Measurements from ENCODE around the gene MAP6. TPM values are rescaled to one million over a fixed set of nuclear protein-coding genes. Genes with fewer than 3 reads are reported as not detected.

Gene MAP6
- total RNA-seq, result under 1 TPM in 1 of 2 donors, not detected in 1; 0.14 TPM

DNA sequence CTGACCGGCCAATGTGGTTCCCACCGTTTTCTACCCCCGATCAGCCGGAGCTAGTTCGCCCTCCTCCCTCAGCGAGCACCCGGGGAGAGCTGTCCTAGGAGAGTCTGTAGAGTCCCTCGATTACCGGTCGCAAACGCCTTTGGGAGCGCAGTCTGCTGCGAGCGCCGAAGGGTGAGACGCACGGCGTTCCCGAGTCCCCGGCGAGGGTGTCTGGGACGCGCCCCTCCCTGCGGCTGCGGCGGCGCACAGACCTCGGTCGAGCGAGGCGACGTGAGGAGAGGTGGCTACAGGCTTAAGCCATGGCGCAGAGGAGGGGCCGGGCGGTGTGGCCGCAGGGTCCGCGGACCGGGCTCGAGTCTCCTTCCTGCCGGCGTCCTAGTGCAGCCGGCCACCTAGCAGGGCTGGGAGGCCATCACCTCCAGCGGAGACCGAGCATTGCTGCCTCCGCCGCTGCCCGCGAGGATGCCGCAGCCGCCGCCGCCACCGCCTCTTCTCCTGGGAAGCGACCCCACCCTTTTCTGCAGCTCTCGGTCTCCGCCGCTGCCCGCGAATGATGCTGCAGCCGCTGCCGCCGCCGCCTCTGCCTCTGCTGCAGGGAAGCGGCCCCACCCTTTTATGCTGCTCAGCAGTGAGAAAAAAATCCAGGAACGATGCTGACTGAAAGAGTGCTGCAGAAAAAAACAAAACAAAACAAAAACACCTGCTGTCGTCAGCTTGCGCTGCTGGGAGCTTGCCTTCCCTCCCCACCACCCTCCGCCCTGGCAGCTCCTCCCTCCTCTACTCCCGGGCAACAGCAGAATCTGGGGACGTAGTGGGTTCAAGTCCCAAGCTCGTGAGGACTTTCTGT lies at the start of gene MAP6:
Gene MAP6 (minus strand): TSS at position 588 of the 847 bp plus-strand sequence. CDS start 669 bp downstream, outside the sequence.
- no peak for DNase-seq (ENCODE audit: low spot score)
- ATAC-seq, result peak; percentile 48 to 55
- peaks cover 11 to 14% of the 10 kb centered on the region in 2 donors for H3K4me1 Mint-ChIP-seq (ENCODE audit: low read depth in 2 of 2)
- H3K4me3 Mint-ChIP-seq, result peak within 1 kb of the TSS; percentile 89
- H3K27me3 Mint-ChIP-seq, result peaks cover 48 to 71% of the 10 kb centered on the region in 2 donors
- no peak within 1 kb of the TSS for H3K27ac Mint-ChIP-seq
- no peaks in the 10 kb centered on the region for H3K9me3 Mint-ChIP-seq
- peaks cover 10% of the 10 kb centered on the region for H3K36me3 Mint-ChIP-seq

DNA sequence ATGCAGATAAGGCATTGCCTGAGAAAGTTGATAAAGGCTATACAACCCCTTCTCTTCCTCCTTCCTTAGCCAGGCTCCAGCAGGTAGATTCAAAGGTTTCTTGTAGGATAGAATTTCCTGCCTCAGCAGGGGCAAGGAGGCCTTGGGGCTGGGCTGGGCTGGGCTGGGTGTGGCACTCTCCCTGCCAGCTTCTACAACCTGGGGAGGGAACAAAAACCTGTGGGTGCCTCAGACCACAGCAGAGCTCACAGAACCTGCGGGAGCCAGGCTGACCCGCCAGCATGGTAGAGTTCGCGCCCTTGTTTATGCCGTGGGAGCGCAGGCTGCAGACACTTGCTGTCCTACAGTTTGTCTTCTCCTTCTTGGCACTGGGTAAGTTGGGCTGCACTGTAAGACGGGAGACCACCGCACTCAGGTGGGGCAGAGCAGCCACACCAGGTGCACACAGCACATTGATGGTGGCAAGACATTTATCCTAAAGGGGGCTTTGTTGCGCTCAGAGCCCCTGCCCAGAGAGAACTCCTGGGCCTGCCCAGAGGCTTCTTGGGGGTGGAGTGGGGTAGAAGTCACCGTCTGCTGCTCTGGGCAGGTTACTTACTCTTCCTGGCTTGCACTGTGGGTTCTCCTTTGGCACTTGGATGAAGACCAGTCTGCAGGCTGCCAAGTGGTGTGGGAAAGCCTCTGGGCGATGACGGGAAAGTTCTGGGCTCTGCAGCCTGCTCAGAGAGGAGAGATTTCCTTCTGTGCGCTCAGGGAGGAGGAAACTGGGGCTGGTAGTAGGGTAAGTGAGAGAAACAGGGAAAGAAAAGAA lies 49.0 kb upstream of the MAP6 start, which contains the start of gene MOGAT2:
Gene MOGAT2 (plus strand): TSS at position 231 of the 811 bp plus-strand sequence. CDS start 51 bp downstream, at position 282.
- ATAC-seq, result no peak
- Mint-ChIP-seq H3K4me3 (no peak within 1 kb of the TSS), H3K27ac (no peak within 1 kb of the TSS), H3K4me1 (ENCODE audit: low read depth in 2 of 2) (no peaks in the 10 kb centered on the region), H3K9me3 (no peaks in the 10 kb centered on the region), H3K36me3 (no peaks in the 10 kb centered on the region), H3K27me3 (peaks cover 7 to 18% of the 10 kb centered on the region in 2 donors)
- no peak for DNase-seq (ENCODE audit: low spot score)

DNA sequence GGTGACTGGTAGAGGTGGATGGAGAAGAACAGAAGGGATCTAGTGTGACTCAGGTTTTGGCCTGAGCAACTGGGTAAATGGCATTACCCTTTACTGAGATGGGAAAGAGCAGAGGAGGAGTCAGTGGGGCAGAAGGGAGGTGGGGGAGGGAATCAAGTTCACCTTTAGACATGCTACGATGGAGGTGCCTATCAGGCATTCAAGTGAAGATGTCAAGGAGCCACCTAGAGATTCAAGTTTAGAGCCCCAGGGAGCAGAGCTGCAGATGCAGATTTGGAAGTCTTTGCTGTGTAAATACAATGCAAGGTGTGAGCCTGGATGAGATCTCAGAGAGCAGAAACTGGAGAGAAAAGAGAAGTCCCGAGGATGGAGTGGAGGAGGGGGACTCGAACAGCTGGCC lies 47.8 kb upstream of the MAP6 start:
- Mint-ChIP-seq H3K4me3 (no peak overlapping the region), H3K4me1 (ENCODE audit: low read depth in 2 of 2) (no peaks in the 10 kb centered on the region), H3K9me3 (no peaks in the 10 kb centered on the region), H3K27me3 (peaks cover 7 to 18% of the 10 kb centered on the region in 2 donors), H3K36me3 (no peaks in the 10 kb centered on the region), H3K27ac (no peak overlapping the region)
- DNase-seq (ENCODE audit: low spot score) (no peak), ATAC-seq (no peak)

DNA sequence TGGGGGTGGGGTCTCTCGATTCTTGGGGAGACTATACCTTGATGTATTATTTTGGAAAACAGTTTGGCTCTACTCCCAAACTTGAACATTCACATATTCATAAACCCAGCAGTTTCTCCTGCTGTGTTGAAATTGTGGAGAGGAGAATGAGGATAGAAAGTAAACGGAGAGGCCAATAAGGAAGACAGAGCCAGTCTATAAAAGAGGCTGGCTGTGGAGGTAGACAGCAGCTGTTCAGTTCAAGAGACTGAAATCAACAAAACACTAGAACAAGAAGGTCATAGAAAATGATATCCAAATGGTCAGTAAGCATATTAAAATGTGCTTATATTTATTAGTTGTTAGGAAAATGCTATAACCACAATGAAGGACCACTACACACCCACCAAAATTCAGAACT lies 46.9 kb upstream of the MAP6 start:
- Mint-ChIP-seq H3K36me3 (no peaks in the 10 kb centered on the region), H3K4me1 (ENCODE audit: low read depth in 2 of 2) (no peaks in the 10 kb centered on the region), H3K4me3 (no peak overlapping the region), H3K27me3 (peaks cover 7 to 18% of the 10 kb centered on the region in 2 donors), H3K9me3 (no peaks in the 10 kb centered on the region), H3K27ac (no peak overlapping the region)
- no peak for ATAC-seq
- no peak for DNase-seq (ENCODE audit: low spot score)

- no peaks in the 10 kb centered on the region for H3K9me3 Mint-ChIP-seq
- no peaks in the 10 kb centered on the region for H3K4me1 Mint-ChIP-seq (ENCODE audit: low read depth in 2 of 2)
- H3K36me3 Mint-ChIP-seq, result no peaks in the 10 kb centered on the region
- no peak for DNase-seq (ENCODE audit: low spot score)
- no peak overlapping the region for H3K27ac Mint-ChIP-seq
- ATAC-seq, result no peak
- no peak overlapping the region for H3K4me3 Mint-ChIP-seq
- peaks cover 7 to 24% of the 10 kb centered on the region in 2 donors for H3K27me3 Mint-ChIP-seq
Measured at GRCh38 chr11:75714211-75714610, 45.4 kb upstream of the MAP6 start.

- peak; percentile 77 for DNase-seq (ENCODE audit: low spot score)
- no peaks in the 10 kb centered on the region for H3K36me3 Mint-ChIP-seq
- H3K27ac Mint-ChIP-seq, result no peak overlapping the region
- ATAC-seq, result peak; percentile 87
- peaks cover 9 to 21% of the 10 kb centered on the region in 2 donors for H3K27me3 Mint-ChIP-seq
- H3K4me3 Mint-ChIP-seq, result no peak overlapping the region
- no peaks in the 10 kb centered on the region for H3K9me3 Mint-ChIP-seq
- H3K4me1 Mint-ChIP-seq (ENCODE audit: low read depth in 2 of 2), result peaks cover 5 to 13% of the 10 kb centered on the region in 2 donors
Measured at GRCh38 chr11:75706260-75706729, 37.5 kb upstream of the MAP6 start.

DNA sequence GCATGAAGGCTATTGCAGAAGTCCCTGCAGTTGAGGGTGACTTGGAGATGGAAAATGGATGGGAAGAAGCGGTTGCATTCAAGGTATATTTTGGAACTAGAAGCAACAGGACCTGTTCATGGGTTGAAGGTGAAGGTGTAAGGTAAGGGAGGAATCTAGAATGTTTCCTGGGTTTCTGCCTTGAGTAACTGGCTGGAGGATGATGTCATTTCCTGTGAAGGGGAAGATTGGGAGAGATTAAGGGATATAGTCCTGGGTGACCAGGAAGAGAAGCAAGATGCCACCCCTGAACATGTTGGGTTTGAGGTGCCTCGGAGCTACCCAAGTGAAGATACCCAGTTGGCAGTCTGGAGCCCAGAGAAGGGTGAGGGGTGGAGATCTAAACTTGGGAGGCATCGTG lies 36.7 kb upstream of the MAP6 start:
- peaks cover 5 to 13% of the 10 kb centered on the region in 2 donors for H3K4me1 Mint-ChIP-seq (ENCODE audit: low read depth in 2 of 2)
- DNase-seq (ENCODE audit: low spot score), result no peak
- no peak for ATAC-seq
- no peak overlapping the region for H3K27ac Mint-ChIP-seq
- H3K27me3 Mint-ChIP-seq, result peaks cover 9 to 20% of the 10 kb centered on the region in 2 donors
- H3K36me3 Mint-ChIP-seq, result no peaks in the 10 kb centered on the region
- H3K4me3 Mint-ChIP-seq, result no peak overlapping the region
- H3K9me3 Mint-ChIP-seq, result no peaks in the 10 kb centered on the region

DNA sequence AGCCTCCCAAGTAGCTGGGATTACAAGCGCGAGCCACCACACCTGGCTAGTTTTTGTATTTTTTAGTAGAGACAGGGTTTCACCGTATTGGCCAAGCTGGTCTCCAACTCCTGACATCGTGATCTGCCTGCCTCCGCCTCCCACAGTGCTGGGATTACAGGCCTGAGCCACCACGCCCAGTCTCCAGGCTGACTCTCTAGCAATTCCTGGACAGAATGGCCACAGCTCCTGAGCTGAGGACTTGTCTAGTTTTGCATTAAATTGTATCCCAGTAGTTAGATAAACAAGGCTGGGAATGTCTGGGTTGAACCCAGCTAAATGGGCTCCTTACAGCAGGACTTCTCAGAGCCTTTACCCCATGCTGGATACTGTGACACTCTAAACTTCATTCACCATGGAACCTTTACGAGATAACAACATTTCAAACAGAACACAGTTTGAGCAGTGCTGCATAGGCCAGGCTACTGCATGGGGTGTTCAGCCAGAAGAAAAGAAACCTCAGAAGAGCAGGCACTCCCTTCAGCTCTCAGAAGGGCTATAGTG lies 34.9 kb upstream of the MAP6 start:
- Mint-ChIP-seq H3K36me3 (no peaks in the 10 kb centered on the region), H3K4me3 (no peak overlapping the region)
- ATAC-seq, result no peak

DNA sequence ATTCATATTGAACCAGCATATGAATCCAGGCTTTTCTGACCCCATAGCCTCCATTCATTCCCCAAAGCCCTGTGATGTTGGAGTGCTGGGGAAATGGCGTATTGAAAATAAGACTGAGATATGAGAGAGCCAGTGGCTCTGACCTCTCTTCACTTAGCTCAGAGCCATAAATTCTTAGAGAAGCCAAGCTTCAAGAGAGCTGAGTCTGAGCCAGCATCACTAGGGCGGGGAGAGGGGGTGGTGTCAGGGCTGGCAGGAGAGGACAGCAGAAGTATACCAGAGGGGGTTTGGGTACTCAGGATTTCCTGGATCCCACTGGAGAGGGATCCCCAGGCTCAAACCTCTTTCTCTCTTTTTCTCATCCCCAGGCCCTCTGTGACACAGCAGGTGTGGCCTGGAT lies 32.1 kb upstream of the MAP6 start:
- Mint-ChIP-seq H3K27ac (no peak overlapping the region), H3K27me3 (peaks cover 29 to 49% of the 10 kb centered on the region in 2 donors), H3K4me3 (no peak overlapping the region), H3K4me1 (ENCODE audit: low read depth in 2 of 2) (peaks cover 5 to 7% of the 10 kb centered on the region in 2 donors), H3K36me3 (peaks cover 5% of the 10 kb centered on the region), H3K9me3 (no peaks in the 10 kb centered on the region)
- peak in 1 of 2 donors; percentile 40 for ATAC-seq
- DNase-seq (ENCODE audit: low spot score), result no peak

More for the DNA sequence above, 34.9 kb upstream of the MAP6 start:
- Mint-ChIP-seq H3K27me3 (peaks cover 15 to 29% of the 10 kb centered on the region in 2 donors), H3K9me3 (no peaks in the 10 kb centered on the region), H3K4me1 (ENCODE audit: low read depth in 2 of 2) (peaks cover 5 to 13% of the 10 kb centered on the region in 2 donors), H3K27ac (no peak overlapping the region)
- no peak for DNase-seq (ENCODE audit: low spot score)

DNA sequence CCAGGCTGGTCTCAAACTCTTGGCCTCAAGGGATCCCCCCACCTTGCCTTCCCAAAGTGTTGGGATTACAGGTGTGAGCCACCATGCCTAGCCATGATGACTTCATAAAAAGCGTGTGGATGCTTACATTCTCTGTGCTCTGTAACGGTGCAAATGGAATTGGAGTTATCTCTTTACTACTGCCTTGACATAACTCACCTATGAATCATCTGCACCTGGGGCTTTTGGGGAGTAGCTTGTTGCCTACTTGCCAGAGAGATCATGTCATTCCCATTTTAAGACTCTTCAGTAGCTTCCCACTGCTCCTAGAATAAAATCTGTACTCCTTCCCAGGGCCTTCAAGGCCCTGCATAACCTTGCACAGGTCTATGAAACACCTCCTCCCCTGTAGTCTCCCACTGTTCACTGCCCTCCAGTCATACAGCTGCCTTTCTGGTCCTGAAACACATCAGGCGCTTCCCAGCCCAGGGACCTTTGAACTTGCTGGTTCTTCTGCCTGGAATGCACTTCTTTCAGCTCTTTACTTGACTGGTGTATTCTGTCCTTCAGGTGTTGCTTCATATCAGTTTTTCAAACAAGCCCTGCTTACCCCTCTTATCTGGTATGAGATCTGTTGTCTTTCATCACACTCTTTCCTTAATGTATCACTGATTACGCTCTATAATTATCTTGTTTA lies 29.2 kb upstream of the MAP6 start:
- Mint-ChIP-seq H3K36me3 (peaks cover 5% of the 10 kb centered on the region), H3K4me3 (no peak overlapping the region), H3K27me3 (peaks cover 33 to 54% of the 10 kb centered on the region in 2 donors), H3K4me1 (ENCODE audit: low read depth in 2 of 2) (no peaks in the 10 kb centered on the region), H3K27ac (no peak overlapping the region), H3K9me3 (no peaks in the 10 kb centered on the region)
- ATAC-seq, result no peak
- no peak for DNase-seq (ENCODE audit: low spot score)

DNA sequence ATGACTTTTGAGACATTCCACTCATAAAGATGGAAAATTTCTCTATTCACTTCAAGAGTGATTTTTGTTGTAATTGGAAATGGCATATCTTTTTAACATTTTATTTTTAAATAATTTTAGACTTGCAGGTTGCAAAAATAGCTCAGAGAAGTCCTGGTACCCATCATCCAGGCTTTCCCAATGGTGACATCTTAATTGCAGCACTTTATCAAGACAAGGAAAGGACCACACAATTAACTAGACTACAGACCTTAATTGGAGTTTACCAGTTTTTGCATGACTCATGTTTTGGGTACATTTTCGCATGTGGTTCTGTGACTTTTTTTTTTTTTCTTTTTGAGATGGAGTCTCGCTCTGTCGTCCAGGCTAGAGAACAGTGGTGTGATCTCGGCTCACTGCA lies 23.0 kb upstream of the MAP6 start:
- peaks cover 8% of the 10 kb centered on the region for H3K36me3 Mint-ChIP-seq
- peaks cover 42 to 61% of the 10 kb centered on the region in 2 donors for H3K27me3 Mint-ChIP-seq
- no peak overlapping the region for H3K27ac Mint-ChIP-seq
- H3K4me3 Mint-ChIP-seq, result no peak overlapping the region
- H3K4me1 Mint-ChIP-seq (ENCODE audit: low read depth in 2 of 2), result peaks cover 4 to 10% of the 10 kb centered on the region in 2 donors
- ATAC-seq (no peak), DNase-seq (ENCODE audit: low spot score) (no peak)
- no peaks in the 10 kb centered on the region for H3K9me3 Mint-ChIP-seq

DNA sequence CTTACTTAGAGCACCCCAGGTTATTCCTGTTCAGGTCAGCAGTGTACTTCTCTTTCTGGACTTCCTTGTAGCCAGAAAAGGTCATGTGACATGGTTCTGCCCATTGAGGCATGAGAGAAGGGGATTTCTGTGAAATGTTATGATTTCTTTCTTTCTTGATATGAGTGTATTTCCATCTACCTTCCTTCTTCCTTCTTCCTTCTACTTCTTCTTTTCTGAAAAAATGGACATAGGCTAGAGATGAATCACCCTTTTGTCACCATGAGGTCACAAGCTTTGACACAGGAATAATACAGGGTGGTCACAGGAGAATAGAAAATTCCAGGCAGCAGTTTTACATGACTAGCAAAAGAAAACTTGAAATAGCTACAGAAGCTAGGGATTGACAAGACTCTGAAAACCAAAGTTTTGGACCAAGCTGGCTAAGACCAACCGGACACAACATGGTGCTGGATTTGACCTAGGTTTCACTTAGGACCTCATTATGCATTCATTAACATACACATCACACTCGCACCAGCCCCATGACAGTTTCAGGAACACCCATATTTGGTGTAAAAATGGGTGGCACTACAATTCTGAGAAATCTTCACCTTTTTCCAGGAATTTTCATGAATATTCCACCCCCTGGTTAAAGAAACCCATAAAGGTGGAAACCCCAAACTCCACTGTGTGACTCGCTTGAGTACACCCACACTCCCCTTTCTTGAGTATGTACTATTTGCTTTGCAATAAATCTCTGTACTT lies 21.2 kb upstream of the MAP6 start:
- peaks cover 7% of the 10 kb centered on the region for H3K9me3 Mint-ChIP-seq
- H3K27ac Mint-ChIP-seq, result no peak overlapping the region
- H3K27me3 Mint-ChIP-seq, result peaks cover 40 to 61% of the 10 kb centered on the region in 2 donors
- peak in 1 of 2 donors; percentile 11 for ATAC-seq
- H3K4me1 Mint-ChIP-seq (ENCODE audit: low read depth in 2 of 2), result peaks cover 4 to 10% of the 10 kb centered on the region in 2 donors
- H3K36me3 Mint-ChIP-seq, result peaks cover 20% of the 10 kb centered on the region
- H3K4me3 Mint-ChIP-seq, result no peak overlapping the region
- DNase-seq (ENCODE audit: low spot score), result no peak
